Measurements from ENCODE around the gene SIGMAR1. TPM values are rescaled to one million over a fixed set of nuclear protein-coding genes. Genes with fewer than 3 reads are reported as not detected.

SIGMAR1 gene
- total and polyA plus RNA-seq, 4 donors, result 116 to 210 (median 178) TPM

- no peak for TF ChIP-seq ATF3 (IDR thresholded peaks at IDR 0.05)
Measured at GRCh38 chr9:34663303-34663605, 25.7 kb upstream of the SIGMAR1 start (continued).

GRCh38 chr9:34662526-34663302 lies 25.1 kb upstream of the SIGMAR1 start, which contains the start of gene CCL27:
CCL27 (minus strand) TSS chr9:34662657; CDS start chr9:34662633, 24 bp downstream.
- peaks cover 4 to 23% (median 13%) of the 10 kb centered on the region in 4 donors for H3K4me1 ChIP-seq (ENCODE audit: control insufficient read depth in 4 of 4, insufficient read depth in 4 of 4, low read length in 3 of 4)
- WGBS, result 95% methylated on average over 4 of the region's 4 CpGs
- no peaks in the 10 kb centered on the region for H3K9me3 ChIP-seq (ENCODE audit: control insufficient read depth in 4 of 4, low read length in 3 of 4)
- H3K36me3 ChIP-seq (ENCODE audit: control insufficient read depth in 4 of 4, insufficient read depth in 3 of 4, low read depth in 1 of 4, low read length in 3 of 4), result peaks cover 0 to 14% (median 0%) of the 10 kb centered on the region in 4 donors
- TF ChIP-seq EGR1 (IDR thresholded peaks at IDR 0.05; ENCODE audit: low read depth in 2 of 2) (no peak), JUND (IDR thresholded peaks at IDR 0.05) (no peak), GABPA (IDR thresholded peaks at IDR 0.05 in 1 of 2, conservative IDR thresholded peaks at IDR 0.05 in 1 of 2) (no peak), HNF4A (conservative IDR thresholded peaks at IDR 0.05) (no peak), MAX (IDR thresholded peaks at IDR 0.05) (no peak), REST (IDR thresholded peaks at IDR 0.05) (no peak), TAF1 (conservative IDR thresholded peaks at IDR 0.05) (no peak)
- DNase-seq (ENCODE audit: low spot score), result no peak
- H3K27me3 ChIP-seq (ENCODE audit: control insufficient read depth in 4 of 4, insufficient read depth in 4 of 4, low read length in 3 of 4), result no peaks in the 10 kb centered on the region
- H3K27ac ChIP-seq (ENCODE audit: low read depth in 1 of 2, low read length in 2 of 2), result no peak within 1 kb of the TSS
- no peak within 1 kb of the TSS for H3K9ac ChIP-seq (ENCODE audit: low read depth in 1 of 2, low read length in 2 of 2)
- H3K4me3 ChIP-seq (ENCODE audit: low read depth in 1 of 3, low read length in 3 of 3), result no peak within 1 kb of the TSS

GRCh38 chr9:34659592-34660253 lies 22.1 kb upstream of the SIGMAR1 start:
- Histone ChIP-seq H3K27me3 (ENCODE audit: control insufficient read depth in 4 of 4, insufficient read depth in 4 of 4, low read length in 3 of 4) (no peaks in the 10 kb centered on the region), H3K36me3 (ENCODE audit: control insufficient read depth in 4 of 4, insufficient read depth in 3 of 4, low read depth in 1 of 4, low read length in 3 of 4) (peaks cover 0 to 14% (median 0%) of the 10 kb centered on the region in 4 donors), H3K9ac (ENCODE audit: low read depth in 1 of 2, low read length in 2 of 2) (no peak overlapping the region), H3K4me1 (ENCODE audit: control insufficient read depth in 4 of 4, insufficient read depth in 4 of 4, low read length in 3 of 4) (peaks cover 2 to 11% (median 6%) of the 10 kb centered on the region in 4 donors), H3K4me3 (ENCODE audit: low read depth in 1 of 3, low read length in 3 of 3) (no peak overlapping the region), H3K27ac (ENCODE audit: low read depth in 1 of 2, low read length in 2 of 2) (no peak overlapping the region), H3K9me3 (ENCODE audit: control insufficient read depth in 4 of 4, low read length in 3 of 4) (no peaks in the 10 kb centered on the region)
- no peak for DNase-seq (ENCODE audit: low spot score)
- 85% methylated on average over 8 of the region's 8 CpGs for WGBS
- no peak for TF ChIP-seq RXRA (IDR thresholded peaks at IDR 0.05)

- TF ChIP-seq FOXA2 (IDR thresholded peaks at IDR 0.05) (no peak), TAF1 (conservative IDR thresholded peaks at IDR 0.05) (no peak), RAD21 (IDR thresholded peaks at IDR 0.05) (no peak)
- no peak for DNase-seq (ENCODE audit: low spot score)
Measured at GRCh38 chr9:34658461-34658860, 20.9 kb upstream of the SIGMAR1 start.

More at GRCh38 chr9:34658461-34658860, 20.9 kb upstream of the SIGMAR1 start:
- WGBS, result 97% methylated on average over 14 of the region's 14 CpGs
- H3K9me3 ChIP-seq (ENCODE audit: control insufficient read depth in 4 of 4, low read length in 3 of 4), result no peaks in the 10 kb centered on the region
- no peak overlapping the region for H3K4me3 ChIP-seq (ENCODE audit: low read depth in 1 of 3, low read length in 3 of 3)
- no peak overlapping the region for H3K27ac ChIP-seq (ENCODE audit: low read depth in 1 of 2, low read length in 2 of 2)
- H3K9ac ChIP-seq (ENCODE audit: low read depth in 1 of 2, low read length in 2 of 2), result no peak overlapping the region
- no peaks in the 10 kb centered on the region for H3K27me3 ChIP-seq (ENCODE audit: control insufficient read depth in 4 of 4, insufficient read depth in 4 of 4, low read length in 3 of 4)
- H3K4me1 ChIP-seq (ENCODE audit: control insufficient read depth in 4 of 4, insufficient read depth in 4 of 4, low read length in 3 of 4), result peaks cover 4 to 8% (median 6%) of the 10 kb centered on the region in 4 donors
- peaks cover 0 to 14% (median 0%) of the 10 kb centered on the region in 4 donors for H3K36me3 ChIP-seq (ENCODE audit: control insufficient read depth in 4 of 4, insufficient read depth in 3 of 4, low read depth in 1 of 4, low read length in 3 of 4)

All from liver (tissue), 9 donors.